Left colon (tissue), 2 donors: Measurements from ENCODE around the gene PSME2. TPM values are rescaled to one million over a fixed set of nuclear protein-coding genes. Genes with fewer than 3 reads are reported as not detected.

Experiments used
- ATAC-seq: fragments of 200-7000 bp; cut with Tn5 transposase; one replicate; pipeline ENCODE4 v1.9.1; 2020; ENCODE audit warnings: mild to moderate bottlenecking, moderate library complexity
- DNase-seq, 2 donors: peaks; one replicate each; pipeline ENCODE4 v3.0.0-alpha.2; 2020
- intact Hi-C, 2 donors: fragments of 100-400 bp; cut with DNase I in 1 of 2; cut with micrococcal nuclease in 1 of 2; formaldehyde crosslinking; loops; one replicate each; pipeline versions ENCODE4 v1.11.2 to v1.14.0; 2022; cut with DNase I, micrococcal nuclease
- total RNA-seq, 2 donors: library from RNA; stranded (reverse); fragmentation: NEBNext Ultra II Directional; extraction: Animal tissue kit (Norgen Biotek cat#: 25700); gene quantifications; one replicate each; pipeline ENCODE4 v1.2.1, GENCODE V29; 2021
- donor health status: DM: no; HTN: no; CAD: no.
- donor health status: DM: yes; HTN: yes; CAD: no.

Gene PSME2
- total RNA-seq, 2 donors from 2014 or later: 140 to 240 TPM

DNA sequence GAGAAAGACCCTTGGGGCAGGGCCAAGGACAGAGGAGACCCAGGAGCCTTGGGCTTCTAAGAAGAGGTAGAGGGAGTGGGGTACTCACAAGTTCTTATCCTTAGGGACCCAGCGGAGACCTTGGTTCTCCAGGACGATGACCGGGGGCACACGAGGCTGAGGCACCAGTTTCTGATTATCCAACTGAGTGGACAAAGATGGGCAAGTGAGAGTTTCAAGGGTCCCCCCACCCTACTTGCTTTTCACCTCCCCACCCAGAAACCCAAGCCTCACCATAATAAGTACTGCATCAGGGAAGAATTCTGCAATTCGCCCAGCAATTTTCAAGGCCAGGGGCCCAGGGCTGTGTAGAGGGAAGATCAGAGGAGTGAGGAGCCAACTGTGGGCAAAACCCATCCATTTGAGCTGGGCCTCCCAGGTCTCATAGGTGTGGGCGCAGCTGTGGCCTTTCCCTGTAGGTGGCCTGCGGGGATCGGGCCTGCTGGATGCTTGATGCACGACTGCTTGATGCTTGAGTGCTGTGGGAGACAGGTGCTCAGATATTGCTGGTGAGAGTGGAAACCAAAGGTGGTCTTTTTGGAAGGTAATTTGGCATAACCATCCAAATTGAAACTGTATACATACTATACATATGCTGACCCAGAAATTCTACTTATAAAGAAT lies 7.0 kb downstream of the PSME2 start:
- ATAC-seq (no peak), DNase-seq (no peak)
- intact Hi-C loops: no loop called here

DNA sequence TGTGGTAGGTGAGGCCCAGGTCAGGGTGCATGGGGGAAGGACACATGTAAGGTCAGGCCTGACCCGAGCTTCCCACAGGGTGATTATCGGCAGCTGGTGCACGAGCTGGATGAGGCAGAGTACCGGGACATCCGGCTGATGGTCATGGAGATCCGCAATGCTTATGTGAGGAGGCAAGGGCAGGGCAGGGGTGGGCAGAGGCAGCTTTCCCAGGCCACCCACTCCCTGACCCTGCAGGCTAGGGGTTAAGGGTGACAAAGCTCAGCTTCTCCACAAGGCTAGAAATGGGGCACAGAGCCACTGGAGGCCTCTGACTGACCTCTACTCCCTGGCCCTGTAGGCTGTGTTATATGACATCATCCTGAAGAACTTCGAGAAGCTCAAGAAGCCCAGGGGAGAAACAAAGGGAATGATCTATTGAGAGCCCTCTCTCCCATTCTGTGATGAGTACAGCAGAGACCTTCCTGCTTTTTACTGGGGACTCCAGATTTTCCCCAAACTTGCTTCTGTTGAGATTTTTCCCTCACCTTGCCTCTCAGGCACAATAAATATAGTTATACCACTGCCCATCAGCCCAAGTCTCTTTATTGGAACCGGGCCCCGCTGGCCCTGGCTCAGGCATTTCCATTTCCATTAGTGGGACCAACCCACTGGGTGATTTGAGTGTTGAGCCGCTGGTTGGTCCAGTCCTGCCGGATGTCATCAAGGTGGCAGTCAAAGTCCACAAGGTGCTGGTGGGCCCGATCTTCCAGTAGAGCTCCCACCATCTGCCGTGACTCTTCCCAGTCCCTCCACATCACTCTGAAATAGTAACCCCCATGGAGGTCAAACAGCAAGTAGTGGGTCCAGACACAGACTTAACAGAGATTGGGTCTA lies 7.8 kb downstream of the PSME2 start:
- DNase-seq (no peak), ATAC-seq (no peak)
- intact Hi-C loops: no loop called here

DNA sequence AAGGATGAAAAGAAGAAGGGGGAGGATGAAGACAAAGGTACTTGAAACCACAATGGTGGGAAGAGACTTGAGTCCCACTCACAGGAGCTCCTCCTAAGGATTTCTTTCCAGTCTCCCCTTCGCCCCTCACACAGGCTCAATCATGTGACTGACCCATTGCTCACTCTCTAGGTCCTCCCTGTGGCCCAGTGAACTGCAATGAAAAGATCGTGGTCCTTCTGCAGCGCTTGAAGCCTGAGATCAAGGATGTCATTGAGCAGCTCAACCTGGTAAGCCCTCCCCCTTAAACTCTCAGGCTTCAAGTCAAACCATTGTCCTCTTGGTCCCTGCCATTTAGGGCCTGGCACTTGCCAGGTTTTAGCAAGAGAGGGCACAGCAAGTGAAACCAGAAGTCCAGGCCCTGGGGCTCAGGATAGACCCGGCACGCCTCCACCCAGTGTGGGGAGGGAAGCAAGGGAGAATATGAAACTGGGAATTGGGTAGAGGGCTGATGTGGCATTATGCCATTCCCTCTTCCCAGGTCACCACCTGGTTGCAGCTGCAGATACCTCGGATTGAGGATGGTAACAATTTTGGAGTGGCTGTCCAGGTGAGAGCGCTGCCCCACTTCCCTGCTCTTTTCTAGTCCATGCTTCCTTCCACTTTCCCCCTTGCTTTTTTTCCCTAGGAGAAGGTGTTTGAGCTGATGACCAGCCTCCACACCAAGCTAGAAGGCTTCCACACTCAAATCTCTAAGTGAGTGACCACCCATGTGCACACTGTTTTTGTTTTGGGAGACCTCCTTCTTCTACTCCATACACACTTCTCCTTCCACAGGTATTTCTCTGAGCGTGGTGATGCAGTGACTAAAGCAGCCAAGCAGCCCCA lies 8.6 kb downstream of the PSME2 start:
- ATAC-seq (no peak), DNase-seq (no peak)
- intact Hi-C loops: no loop called here

DNA sequence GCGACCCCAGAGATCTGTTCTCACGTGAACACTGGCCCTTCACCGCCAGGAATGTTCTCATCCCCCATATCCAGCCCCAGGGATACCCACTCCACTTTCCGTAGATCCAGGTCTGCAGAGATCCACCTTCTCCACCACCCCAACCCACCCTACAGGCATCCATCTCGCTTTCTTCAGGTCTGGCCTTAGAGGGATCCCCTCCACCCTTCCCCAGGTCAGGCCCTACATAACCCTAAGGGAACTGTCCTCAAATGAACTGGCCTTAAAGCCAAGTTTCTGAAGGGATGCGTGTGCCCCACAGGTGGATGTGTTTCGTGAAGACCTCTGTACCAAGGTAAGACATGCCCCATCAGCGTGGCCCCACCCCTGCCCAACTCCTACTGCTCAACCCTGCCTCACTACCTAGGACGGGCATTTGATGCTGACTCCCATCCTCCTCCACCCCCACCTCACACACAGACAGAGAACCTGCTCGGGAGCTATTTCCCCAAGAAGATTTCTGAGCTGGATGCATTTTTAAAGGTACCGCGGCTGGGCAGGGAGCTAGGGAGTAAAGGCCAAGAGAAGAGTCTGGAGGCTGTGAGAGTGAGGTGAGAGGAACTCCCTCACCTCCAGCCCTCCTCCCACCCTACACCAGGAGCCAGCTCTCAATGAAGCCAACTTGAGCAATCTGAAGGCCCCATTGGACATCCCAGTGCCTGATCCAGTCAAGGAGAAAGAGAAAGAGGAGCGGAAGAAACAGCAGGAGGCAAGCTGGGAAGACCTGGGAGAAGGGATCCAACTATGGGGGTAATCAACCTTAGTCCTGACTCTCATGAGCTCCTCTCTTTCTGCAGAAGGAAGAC lies 9.5 kb downstream of the PSME2 start:
- ATAC-seq: no peak
- intact Hi-C loops: no loop called here
- DNase-seq: peak in 1 of 2 donors; percentile 40

DNA sequence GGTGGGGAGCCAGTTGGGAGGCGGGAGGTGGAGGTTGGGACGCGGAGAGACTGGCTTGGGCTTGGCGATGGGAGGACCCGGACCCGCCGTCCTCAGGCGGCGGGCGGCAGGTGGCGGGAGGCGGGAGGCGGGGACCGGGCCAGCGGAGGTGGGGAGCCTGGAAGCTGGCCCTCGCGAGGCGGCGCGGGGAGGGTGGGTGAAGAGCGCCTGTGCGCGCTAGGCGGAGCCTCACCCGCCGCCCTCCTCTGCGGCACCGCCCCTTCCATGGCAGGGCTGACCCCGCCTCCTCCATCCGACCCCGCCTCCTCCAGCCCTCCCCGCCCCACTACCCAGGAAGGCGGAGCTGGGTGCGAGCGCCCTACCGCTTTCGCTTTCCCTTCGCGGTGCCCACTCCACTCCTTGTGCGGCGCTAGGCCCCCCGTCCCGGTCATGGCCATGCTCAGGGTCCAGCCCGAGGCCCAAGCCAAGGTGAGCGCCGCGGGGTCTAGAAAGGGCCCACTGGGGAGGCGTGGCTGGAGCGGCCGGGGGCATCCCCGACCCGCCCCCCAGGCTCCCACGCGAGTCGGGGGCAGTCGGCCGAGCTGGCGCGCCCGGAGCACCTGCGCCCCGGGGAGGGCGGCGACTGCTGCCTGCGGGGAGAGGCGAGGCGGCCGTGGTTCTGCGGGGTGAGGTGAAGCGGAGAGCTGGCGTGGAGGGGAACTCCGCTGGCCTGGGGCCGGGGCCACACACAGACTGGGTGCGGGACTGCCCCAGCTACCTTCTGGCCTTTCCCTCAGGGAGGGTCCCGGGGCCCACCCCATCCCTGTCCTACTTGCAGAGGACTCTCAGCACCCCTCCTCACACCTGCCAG lies 10.4 kb downstream of the PSME2 start, which contains the start of gene PSME1:
Gene PSME1 (plus strand): TSS at position 361 of the 850 bp plus-strand sequence. CDS start 69 bp downstream, at position 430.
- peak; percentile 94 to 97 for DNase-seq
- ATAC-seq: peak; percentile 93
- intact Hi-C loops: no loop called here

DNA sequence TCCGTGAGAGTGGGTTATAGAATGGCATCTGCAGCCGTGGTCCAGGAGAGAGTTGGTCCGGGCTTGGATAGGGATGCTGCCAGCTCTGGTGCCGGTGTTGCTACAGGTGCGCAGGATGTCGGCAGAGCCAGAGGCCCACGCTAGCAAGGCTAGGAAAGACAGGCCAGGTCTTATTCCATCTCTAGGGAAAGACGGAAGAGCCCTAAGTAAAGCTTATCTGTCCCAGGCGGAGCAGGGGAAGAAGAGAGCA lies 10.9 kb downstream of the PSME2 start:
- DNase-seq: no peak
- intact Hi-C loops: no loop called here
- ATAC-seq: no peak

DNA sequence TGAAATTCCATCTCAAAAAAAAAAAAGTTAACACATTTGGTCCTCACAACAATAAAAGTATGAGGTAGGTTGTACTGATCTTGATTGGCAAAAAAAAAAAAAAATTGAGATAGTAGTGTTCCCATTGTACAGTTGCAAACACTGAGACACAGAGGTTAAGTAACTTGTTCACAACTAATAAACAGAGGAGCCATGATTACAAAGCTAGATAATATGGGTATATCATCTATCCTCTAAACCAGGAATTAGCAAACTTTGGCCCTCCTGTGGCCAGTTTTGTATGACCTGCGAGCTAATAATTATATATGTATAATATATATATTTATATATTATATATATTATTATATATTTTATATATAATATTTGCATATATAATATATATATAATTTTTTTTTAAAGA lies 12.7 kb downstream of the PSME2 start:
- DNase-seq (no peak), ATAC-seq (no peak)
- intact Hi-C loops: no loop called here

DNA sequence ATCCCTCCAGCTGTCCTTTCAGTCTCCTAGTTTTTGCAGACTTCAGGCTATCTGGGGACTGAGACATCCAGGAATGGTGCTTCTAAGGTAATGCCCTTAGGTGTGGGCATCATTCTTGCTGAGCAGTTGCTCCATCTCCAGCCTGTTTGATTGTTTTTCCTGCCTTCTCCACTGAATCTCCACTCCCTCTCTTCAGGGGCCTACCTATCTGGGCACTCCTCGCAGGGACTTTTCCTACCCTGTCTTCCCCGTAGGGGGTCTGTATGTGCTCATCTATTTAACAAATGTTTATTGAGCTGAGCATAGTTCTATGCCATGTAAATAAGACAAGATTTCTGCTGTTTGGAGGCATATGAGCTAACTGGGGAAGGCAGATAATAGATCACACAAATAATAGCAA lies 13.4 kb downstream of the PSME2 start:
- intact Hi-C loops: no loop called here
- DNase-seq: no peak
- no peak for ATAC-seq

DNA sequence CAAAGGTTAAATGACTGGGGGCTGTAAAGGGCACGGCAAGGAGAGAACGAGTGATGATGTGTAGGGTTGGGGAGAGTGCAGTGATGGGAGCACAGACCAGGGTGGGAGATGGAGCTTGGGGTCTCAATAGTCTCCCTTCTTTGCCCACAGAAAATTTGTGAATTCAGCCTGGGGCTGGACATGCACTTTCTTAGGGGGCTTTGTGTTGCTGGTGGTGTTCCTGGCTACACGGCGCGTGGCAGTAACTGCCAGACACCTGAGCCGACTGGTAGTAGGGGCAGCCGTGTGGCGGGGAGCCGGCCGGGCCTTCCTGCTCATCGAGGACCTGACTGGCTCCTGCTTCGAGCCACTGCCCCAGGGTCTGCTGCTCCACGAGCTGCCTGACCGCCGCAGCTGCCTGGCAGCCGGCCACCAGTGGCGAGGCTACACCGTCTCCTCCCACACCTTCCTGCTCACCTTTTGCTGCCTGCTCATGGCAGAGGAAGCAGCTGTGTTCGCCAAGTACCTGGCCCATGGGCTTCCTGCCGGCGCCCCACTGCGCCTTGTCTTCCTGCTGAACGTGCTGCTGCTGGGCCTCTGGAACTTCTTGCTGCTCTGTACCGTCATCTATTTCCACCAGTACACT lies 14.2 kb downstream of the PSME2 start:
- no peak for ATAC-seq
- DNase-seq: peak in 1 of 2 donors; percentile 24
- intact Hi-C loops: no loop called here

DNA sequence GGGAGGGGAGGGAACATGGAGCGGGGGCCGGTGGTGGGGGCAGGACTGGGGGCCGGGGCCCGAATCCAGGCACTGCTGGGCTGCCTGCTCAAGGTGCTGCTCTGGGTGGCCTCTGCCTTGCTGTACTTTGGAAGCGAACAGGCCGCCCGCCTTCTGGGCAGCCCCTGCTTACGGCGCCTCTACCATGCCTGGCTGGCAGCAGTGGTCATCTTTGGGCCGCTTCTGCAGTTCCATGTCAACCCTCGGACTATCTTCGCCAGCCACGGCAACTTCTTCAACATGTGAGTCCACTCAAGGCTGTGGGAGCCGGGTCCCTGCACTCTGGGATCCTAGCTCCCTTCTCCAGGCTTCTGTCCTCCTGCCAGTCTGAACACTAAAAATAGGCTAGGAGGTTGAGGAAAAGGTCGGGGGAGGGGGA lies 14.9 kb downstream of the PSME2 start:
- DNase-seq (no peak), ATAC-seq (no peak)
- intact Hi-C loops: no loop called here

DNA sequence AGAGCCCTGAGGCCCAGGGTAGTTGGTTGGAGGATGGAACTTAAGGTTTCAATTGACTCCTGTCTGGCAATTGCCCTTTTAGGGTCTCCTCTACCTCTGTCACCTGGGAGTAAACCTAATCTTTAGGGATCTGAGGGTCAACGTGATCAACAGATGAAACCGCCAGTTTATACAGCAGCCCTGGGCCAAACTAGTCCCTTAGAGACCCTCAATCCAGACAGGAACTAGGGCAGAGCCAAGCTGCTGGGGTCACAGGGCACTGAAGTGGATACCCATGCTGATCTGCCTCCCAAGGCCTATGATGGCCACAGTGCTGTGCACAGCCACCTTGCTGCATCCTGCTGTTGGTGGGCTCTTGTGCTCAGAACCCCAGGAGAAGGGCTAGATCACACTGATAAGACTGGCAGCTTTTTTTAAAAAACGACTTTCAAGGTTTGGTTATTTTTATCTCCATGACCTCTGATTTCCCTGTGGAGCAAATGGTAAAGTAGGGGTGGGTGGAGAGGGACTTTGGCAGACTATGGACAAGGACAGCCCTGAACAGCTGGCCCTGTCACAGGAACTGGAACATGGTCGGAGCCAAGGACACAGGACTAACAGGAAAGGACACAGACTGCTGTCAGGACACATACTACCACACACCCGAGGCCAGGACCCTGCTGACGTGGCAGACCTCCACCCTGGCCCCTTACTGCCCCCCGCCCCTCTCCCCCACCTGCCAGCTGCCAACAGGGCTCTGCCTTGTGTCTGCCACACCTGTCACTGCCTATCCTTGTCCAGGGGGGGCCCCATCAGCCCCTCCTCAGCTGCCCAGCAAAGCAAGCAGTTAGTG lies 15.5 kb downstream of the PSME2 start:
- intact Hi-C loops: no loop called here
- ATAC-seq (no peak), DNase-seq (no peak)

DNA sequence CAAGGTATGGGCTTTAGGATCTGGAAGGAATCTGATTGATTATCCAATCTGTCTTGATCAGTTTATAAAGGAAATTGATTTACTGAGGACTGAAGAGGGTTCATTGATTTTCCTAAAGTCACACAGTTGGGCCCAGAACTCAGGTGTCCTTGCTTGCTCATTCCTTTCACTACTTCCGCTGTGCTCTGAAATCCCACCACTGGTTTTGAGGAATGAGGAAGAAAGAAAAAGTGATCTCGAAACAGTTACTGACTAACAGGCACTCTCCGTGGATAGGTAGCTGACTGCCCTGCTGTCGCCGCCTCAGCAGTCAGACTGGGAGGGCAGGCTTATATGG lies 16.1 kb downstream of the PSME2 start, which contains the start of gene FITM1:
Gene FITM1 (plus strand): TSS at position 280 of the 337 bp plus-strand sequence. CDS start 905 bp downstream, outside the sequence.
- ATAC-seq: no peak
- intact Hi-C loops: no loop called here
- DNase-seq: no peak

DNA sequence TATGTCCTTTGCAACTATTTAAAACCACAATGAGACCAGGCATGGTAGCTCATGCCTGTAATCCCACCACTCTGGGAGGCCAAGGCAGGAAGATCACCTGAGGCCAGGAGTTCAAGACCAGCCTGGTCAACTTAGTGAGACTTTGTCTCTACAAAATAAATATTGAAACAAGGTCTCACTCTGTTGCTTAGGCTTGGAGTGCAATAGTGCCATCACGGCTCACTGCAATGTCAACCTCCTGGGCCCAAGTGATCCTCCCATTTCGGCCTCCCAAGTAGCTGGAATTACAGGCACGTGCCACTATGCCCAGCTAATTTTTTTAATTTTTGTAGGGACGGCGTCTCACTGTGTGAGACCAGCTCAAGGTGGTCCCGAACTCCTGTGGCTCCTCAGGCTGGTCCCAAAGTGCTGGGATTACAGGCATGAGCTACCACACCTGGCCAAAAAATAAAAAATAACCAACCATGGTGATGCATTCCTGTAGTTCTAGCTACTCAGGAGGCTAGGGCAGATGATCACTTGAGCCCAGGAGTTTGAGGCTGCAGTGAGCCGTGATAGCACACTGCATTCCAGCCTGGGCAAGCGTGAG lies 16.9 kb downstream of the PSME2 start:
- intact Hi-C loops: no loop called here
- DNase-seq (no peak), ATAC-seq (no peak)

DNA sequence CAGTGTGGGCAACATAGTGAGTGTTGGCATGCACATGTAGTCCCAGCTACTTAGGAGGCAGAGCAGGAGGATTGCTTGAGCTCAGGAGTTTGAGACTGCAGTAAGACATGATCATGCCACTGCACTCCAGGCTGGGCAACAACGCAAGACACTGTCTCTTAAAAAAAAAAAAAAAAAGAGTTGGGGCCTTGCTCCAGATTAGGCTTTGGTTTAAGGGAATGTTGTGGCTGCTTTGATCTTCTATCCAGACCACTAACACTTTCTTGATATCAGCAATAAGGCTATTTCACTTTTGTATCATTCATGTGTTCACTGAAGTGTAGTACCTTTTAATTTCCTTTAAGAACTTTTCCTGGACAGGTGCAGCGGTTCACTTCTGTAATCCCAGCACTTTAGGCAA lies 18.7 kb downstream of the PSME2 start:
- ATAC-seq (no peak), DNase-seq (no peak)
- intact Hi-C loops: no loop called here

DNA sequence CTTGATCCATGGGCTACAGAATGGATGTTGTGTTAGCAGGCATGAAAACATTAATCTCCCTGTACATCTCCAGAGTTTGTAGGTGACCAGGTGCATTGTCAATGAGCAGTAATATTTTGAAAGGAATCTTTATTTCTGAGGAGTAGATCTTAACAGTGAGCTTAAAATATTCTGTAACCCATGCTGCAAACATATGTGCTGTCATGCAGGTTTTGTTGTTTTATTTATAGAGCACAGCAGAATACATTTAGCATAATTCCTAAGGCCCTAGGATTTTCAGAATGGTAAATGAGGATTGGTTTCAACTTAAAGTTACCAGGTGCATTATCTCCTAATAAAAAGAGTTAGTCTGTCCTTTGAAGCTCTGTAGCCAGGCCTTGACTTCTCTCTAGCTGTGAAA lies 19.5 kb downstream of the PSME2 start:
- no peak for ATAC-seq
- no peak for DNase-seq
- intact Hi-C loops: no loop called here
